CD14-positive monocyte (primary cell): ENCODE measurements around the gene PTPRN2. TPM values are rescaled to one million over a fixed set of nuclear protein-coding genes. Genes with fewer than 3 reads are reported as not detected.
A peak's percentile ranks its signal among the peaks of the same experiment; 100 is the strongest.

ENCODE experiments used
- DNase-seq, 3 donors: peaks; one replicate each; pipeline ENCODE4 v3.0.0-alpha.2; 2011 to 2022
- H2AFZ ChIP-seq: 2 replicates; pipeline ENCODE4 v1.6.0; 2012; ENCODE audit warnings: mild to moderate bottlenecking, low read depth, low read length, inconsistent platforms; ENCODE audit not compliant: insufficient read depth, poor library complexity, severe bottlenecking
- H3K27ac ChIP-seq, 2 donors: 1 replicate in 1 of 2; 2 replicates in 1 of 2; pipeline ENCODE4 v1.5.1; 2012 to 2013; ENCODE audit warnings: low read length in 2 of 2, control low read depth in 1 of 2, inconsistent platforms in 1 of 2, low read depth in 1 of 2, mild to moderate bottlenecking in 1 of 2
- H3K27me3 ChIP-seq, 2 donors: one replicate each; pipeline versions ENCODE4 v1.6.0 to v1.6.1; 2011 to 2013; ENCODE audit warnings: low read length in 2 of 2; ENCODE audit not compliant: control insufficient read depth in 2 of 2, insufficient read depth in 2 of 2
- H3K36me3 ChIP-seq, 2 donors: replicated peaks in 1 of 2; 1 replicate in 1 of 2; 2 replicates in 1 of 2; pipeline versions ENCODE4 v1.5.1 to v1.6.1; 2012 to 2013; ENCODE audit warnings: low read length in 2 of 2, control low read depth in 1 of 2, inconsistent platforms in 1 of 2, mild to moderate bottlenecking in 1 of 2; ENCODE audit not compliant: insufficient read depth in 2 of 2, control insufficient read depth in 1 of 2
- H3K4me1 ChIP-seq, 2 donors: 1 replicate in 1 of 2; 2 replicates in 1 of 2; pipeline versions ENCODE4 v1.5.1 to v1.6.1; 2012 to 2013; ENCODE audit warnings: low read length in 2 of 2, control low read depth in 1 of 2, inconsistent platforms in 1 of 2, mild to moderate bottlenecking in 1 of 2, moderate library complexity in 1 of 2; ENCODE audit not compliant: insufficient read depth in 2 of 2, control insufficient read depth in 1 of 2
- H3K4me2 ChIP-seq: replicated peaks from 2 replicates; pipeline ENCODE3; 2012; ENCODE audit warnings: low read length, moderate library complexity, mild to moderate bottlenecking; ENCODE audit not compliant: poor library complexity, severe bottlenecking; ENCODE audit errors: extremely low read depth
- H3K4me3 ChIP-seq, 3 experiments: fragments of 200-600 bp in 1 of 3; sonication (generic) in 1 of 3; replicated peaks in 1 of 3; 1 replicate in 2 of 3; 2 replicates in 1 of 3; pipeline ENCODE4 v1.5.1; 2011 to 2013; ENCODE audit warnings: low read length in 3 of 3, mild to moderate bottlenecking in 3 of 3, control low read depth in 2 of 3, low read depth in 2 of 3, inconsistent platforms in 1 of 3, moderate library complexity in 1 of 3
- H3K79me2 ChIP-seq: 2 replicates; pipeline ENCODE4 v1.6.0; 2012; ENCODE audit warnings: mild to moderate bottlenecking, control low read depth, inconsistent platforms, low read length, moderate library complexity; ENCODE audit not compliant: insufficient read depth
- H3K9ac ChIP-seq: 2 replicates; pipeline ENCODE4 v1.6.0; 2017; ENCODE audit warnings: low read length, mild to moderate bottlenecking; ENCODE audit not compliant: insufficient read depth, poor library complexity, severe bottlenecking
- H3K9me3 ChIP-seq, 2 donors: replicated peaks in 1 of 2; 1 replicate in 1 of 2; 2 replicates in 1 of 2; pipeline versions ENCODE4 v1.5.1 to v1.6.1; 2012 to 2013; ENCODE audit warnings: low read length in 2 of 2, control low read depth in 1 of 2; ENCODE audit not compliant: control insufficient read depth in 1 of 2, insufficient read depth in 1 of 2
- H4K20me1 ChIP-seq: 2 replicates; pipeline ENCODE4 v1.6.0; 2012; ENCODE audit warnings: mild to moderate bottlenecking, low read length, control low read depth, moderate library complexity; ENCODE audit not compliant: insufficient read depth
- H3K27ac Mint-ChIP-seq, 7 donors: one replicate each; pipeline ENCODE4 v1.8.0; 2020; ENCODE audit warnings: mild to moderate bottlenecking in 7 of 7, mixed read lengths in 7 of 7, moderate library complexity in 6 of 7, inconsistent platforms in 2 of 7
- H3K27me3 Mint-ChIP-seq, 3 donors: one replicate each; pipeline ENCODE4 v1.8.0; 2021 to 2022; ENCODE audit warnings: low read depth in 3 of 3, mild to moderate bottlenecking in 3 of 3, mixed read lengths in 3 of 3, moderate library complexity in 3 of 3, inconsistent platforms in 1 of 3
- H3K36me3 Mint-ChIP-seq, 2 donors: one replicate each; pipeline ENCODE4 v1.8.0; 2020; ENCODE audit warnings: mixed read lengths in 2 of 2, inconsistent platforms in 1 of 2, mild to moderate bottlenecking in 1 of 2
- H3K4me1 Mint-ChIP-seq: one replicate; pipeline ENCODE4 v1.8.0; 2020; ENCODE audit warnings: mild to moderate bottlenecking, mixed read lengths
- H3K4me3 Mint-ChIP-seq, 2 donors: one replicate each; pipeline ENCODE4 v1.8.0; 2020; ENCODE audit warnings: mild to moderate bottlenecking in 2 of 2, mixed read lengths in 2 of 2, moderate library complexity in 1 of 2
- H3K9me3 Mint-ChIP-seq, 7 donors: one replicate each; pipeline ENCODE4 v1.8.0; 2020 to 2022; ENCODE audit warnings: mixed read lengths in 7 of 7, mild to moderate bottlenecking in 6 of 7, moderate library complexity in 6 of 7, inconsistent platforms in 2 of 7
- WGBS: methylation state at CpG from one replicate; pipeline ENCODE4 v1.1.5; 2013; ENCODE audit warnings: missing lambda C conversion rate; ENCODE audit not compliant: insufficient coverage; 5-methylcytosine and 5-hydroxymethylcytosine counted together
- intact Hi-C, 2 donors: fragments of 100-400 bp; cut with micrococcal nuclease; formaldehyde crosslinking; loops; one replicate each; pipeline versions ENCODE4 v1.15.0 to v1.15.1; 2023
- polyA plus RNA-seq, 3 donors: library from polyadenylated mRNA; depleted of rRNA in 1 of 3; unstranded in 2 of 3; stranded (reverse) in 1 of 3; fragments of 300-500 nt in 2 of 3; fragments of >200 nt in 1 of 3; fragmentation: Illumina TruSeq in 2 of 3; gene quantifications; 1 replicate in 2 of 3; 2 replicates in 1 of 3; pipeline ENCODE4 v1.2.3, GENCODE V29; 2012 to 2021
- TF ChIP-seq, protein P1 (sequence below): fragments of 200-600 bp; IDR thresholded peaks from one replicate; pipeline ENCODE4 v1.8.0; 2022; ENCODE audit warnings: antibody characterized with exemption, mild to moderate bottlenecking

Gene PTPRN2
- polyA plus RNA-seq, 3 donors = 0.25 to 1.4 (median 0.97) TPM

DNA sequence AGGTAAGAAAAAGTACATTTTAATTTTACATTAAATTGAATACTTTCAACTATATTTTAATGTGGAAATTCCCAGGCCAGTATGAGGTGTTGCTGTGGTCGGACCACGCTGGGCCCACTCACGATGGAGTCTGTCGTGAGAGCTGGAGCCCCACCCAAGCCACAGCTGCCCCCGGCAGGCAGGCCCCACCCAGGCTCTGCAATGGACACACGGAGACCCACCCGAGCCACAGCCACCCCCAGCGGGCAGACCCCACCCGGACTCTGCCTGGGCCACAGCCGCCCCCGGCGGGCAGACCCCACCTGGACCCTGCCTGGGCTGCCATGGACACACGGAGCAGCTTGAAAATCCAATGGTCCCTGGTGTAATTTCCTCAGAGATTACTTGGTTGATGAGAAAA lies 141.3 kb downstream of the PTPRN2 start:
- Mint-ChIP-seq H3K4me1 (no peaks in the 10 kb centered on the region), H3K36me3 (no peaks in the 10 kb centered on the region), H3K27ac (no peak overlapping the region), H3K27me3 (peaks cover 1 to 5% (median 3%) of the 10 kb centered on the region in 3 donors), H3K9me3 (peaks cover 0 to 6% (median 3%) of the 10 kb centered on the region in 7 donors), H3K4me3 (no peak overlapping the region)
- WGBS = 98% methylated on average over 9 of the region's 13 CpGs
- H2AFZ ChIP-seq = no peak overlapping the region
- no peaks in the 10 kb centered on the region for H3K27me3 ChIP-seq
- H3K9me3 ChIP-seq = no peaks in the 10 kb centered on the region
- no peaks in the 10 kb centered on the region for H4K20me1 ChIP-seq
- no peaks in the 10 kb centered on the region for H3K36me3 ChIP-seq
- no peaks in the 10 kb centered on the region for H3K4me1 ChIP-seq
- DNase-seq = no peak
- no peak overlapping the region for H3K9ac ChIP-seq
- no peak overlapping the region for H3K4me2 ChIP-seq
- intact Hi-C loops = no loop called here
- TF ChIP-seq, protein P1, sequence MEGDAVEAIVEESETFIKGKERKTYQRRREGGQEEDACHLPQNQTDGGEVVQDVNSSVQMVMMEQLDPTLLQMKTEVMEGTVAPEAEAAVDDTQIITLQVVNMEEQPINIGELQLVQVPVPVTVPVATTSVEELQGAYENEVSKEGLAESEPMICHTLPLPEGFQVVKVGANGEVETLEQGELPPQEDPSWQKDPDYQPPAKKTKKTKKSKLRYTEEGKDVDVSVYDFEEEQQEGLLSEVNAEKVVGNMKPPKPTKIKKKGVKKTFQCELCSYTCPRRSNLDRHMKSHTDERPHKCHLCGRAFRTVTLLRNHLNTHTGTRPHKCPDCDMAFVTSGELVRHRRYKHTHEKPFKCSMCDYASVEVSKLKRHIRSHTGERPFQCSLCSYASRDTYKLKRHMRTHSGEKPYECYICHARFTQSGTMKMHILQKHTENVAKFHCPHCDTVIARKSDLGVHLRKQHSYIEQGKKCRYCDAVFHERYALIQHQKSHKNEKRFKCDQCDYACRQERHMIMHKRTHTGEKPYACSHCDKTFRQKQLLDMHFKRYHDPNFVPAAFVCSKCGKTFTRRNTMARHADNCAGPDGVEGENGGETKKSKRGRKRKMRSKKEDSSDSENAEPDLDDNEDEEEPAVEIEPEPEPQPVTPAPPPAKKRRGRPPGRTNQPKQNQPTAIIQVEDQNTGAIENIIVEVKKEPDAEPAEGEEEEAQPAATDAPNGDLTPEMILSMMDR = no peak
- no peak overlapping the region for H3K27ac ChIP-seq
- no peaks in the 10 kb centered on the region for H3K79me2 ChIP-seq
- H3K4me3 ChIP-seq = no peak overlapping the region

DNA sequence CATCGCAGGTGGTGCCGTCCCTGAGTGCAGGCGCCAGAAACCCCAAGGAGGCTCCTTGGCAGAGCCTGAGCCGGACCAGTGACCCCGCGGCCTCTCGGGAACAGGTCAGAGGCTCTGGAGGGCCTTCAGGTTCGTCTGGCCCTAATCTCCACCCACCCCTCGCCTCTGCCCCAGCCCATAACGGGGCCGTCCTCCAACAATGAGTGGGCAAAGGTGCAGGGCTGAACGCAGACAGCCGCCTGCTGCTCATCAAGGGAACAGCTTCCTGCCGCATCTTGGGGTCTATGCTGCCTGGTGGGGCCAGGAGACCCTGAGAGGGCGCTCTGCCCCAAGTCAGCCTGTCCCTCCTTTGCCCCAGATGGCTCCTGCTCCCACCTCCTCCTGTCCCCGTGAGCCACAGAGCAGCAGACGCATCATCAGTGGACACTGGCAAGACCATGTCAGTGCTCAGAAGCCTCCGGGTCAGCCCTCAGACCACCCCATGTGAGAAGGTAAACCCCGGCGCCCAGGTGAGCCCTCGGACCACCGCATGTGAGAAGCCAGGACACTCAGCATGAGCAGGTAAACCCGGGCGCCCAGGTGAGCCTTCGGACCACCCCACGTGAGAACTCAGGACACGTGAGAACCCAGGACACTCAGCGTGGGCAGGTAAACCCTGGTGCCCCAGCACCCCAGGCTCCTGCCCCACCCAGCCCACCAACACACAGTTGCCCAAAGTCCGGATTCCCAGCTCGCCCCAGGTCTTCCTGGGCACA lies 142.0 kb downstream of the PTPRN2 start:
- Histone ChIP-seq H3K4me1 (no peaks in the 10 kb centered on the region), H2AFZ (no peak overlapping the region), H4K20me1 (no peaks in the 10 kb centered on the region), H3K36me3 (no peaks in the 10 kb centered on the region), H3K79me2 (no peaks in the 10 kb centered on the region), H3K27me3 (no peaks in the 10 kb centered on the region), H3K4me3 (no peak overlapping the region), H3K9ac (no peak overlapping the region), H3K27ac (no peak overlapping the region), H3K9me3 (no peaks in the 10 kb centered on the region), H3K4me2 (no peak overlapping the region)
- WGBS = 96% methylated on average over 25 of the region's 30 CpGs
- TF ChIP-seq, protein P1 = no peak
- Mint-ChIP-seq H3K4me1 (no peaks in the 10 kb centered on the region), H3K4me3 (no peak overlapping the region), H3K27me3 (peaks cover 1 to 4% (median 3%) of the 10 kb centered on the region in 3 donors), H3K27ac (peak overlapping the region in 1 of 7 donors; percentile 73), H3K9me3 (peaks cover 1 to 9% (median 3%) of the 10 kb centered on the region in 7 donors), H3K36me3 (no peaks in the 10 kb centered on the region)
- DNase-seq = no peak
- intact Hi-C loops = no loop called here
